Glomerular visceral epithelial cell (primary cell): ENCODE measurements around the gene CAP2.
A peak's percentile ranks its signal among the peaks of the same experiment; 100 is the strongest.
"Not testable (repeated sequence)": the region's sequence is repeated elsewhere in the genome, so short reads cannot be mapped to it uniquely, and the experiment has no call there.

Source experiments
- DNase-seq: peaks from one replicate; pipeline ENCODE4 v3.0.0-alpha.2; 2016; ENCODE audit errors: extremely low spot score

The CAP2 gene

DNA sequence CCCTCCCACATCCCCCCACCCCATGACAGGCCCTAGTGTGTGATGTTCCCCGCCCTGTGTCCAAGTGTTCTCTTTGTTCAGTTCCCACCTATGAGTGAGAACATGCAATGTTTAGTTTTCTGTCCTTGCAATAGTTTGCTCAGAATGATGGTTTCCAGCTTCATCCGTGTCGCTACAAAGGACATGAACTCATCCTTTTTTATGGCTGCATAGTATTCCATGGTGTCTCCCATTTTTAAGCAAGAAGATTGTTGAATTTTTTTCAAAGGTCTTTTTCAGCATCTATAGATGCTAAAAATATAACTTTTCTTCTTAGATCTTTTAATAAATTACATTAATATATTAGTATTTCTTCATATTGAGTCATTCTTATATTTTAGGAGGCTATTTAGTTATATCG, 47.4 kb downstream of the CAP2 start:
- not testable (repeated sequence) for DNase-seq

DNA sequence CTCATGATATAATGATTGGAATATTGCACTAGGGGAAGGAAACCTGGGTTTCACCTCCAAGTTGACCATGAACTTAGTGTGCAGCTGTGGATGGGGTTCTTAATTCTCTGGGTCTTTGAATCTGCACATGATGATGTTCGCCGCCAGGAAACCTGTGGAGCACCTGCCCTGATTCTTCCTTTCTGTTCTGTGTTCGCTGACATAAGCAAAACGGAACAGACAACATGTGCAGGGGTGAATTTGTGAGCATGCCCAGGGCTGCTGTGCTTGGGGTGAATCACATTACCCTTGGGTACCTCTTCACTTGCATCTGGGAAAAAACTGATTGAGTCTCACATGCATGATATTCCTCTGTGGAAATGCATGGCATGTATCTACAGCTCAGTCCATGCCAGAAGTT, 48.8 kb downstream of the CAP2 start:
- no peak for DNase-seq

DNA sequence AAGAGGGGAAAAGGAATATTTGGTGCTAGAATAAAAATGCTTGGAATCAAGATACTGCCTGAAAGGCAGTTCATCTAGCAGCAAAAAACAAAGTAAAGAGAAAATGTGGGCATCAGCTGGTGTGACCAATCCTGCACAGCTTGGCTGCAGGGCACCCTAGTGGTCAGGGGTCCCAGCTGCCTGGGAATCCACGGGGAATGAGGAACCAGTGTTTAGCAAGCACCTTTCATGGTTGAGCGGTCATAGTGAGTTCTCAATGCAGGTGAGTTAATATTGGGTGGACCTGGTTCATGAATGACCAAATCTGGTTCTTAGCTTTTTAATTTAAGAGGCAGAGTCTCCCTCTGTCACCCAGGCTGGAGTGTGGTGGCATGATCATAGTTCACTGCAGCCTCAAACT, 53.3 kb downstream of the CAP2 start:
- DNase-seq, result peak; percentile 50

DNA sequence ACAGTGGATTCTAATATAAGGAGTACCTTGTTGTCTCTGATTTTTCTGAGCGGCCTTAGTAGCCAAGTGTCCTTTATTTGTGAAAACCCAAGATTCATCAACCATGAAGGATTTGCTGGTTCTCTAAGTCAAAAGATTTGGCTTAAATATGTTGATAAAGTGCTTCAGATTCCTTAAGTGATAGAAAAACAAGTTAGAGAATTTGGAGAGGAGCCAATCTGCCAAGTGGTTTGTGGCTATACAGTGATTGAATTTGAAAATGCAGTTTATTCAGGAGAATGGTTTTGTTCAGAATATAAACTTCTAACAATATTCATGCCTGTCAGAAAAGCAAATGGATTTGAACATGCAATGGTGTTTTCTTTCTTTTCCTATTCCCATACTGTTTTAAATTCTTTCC, 54.8 kb downstream of the CAP2 start:
- peak; percentile 61 for DNase-seq

DNA sequence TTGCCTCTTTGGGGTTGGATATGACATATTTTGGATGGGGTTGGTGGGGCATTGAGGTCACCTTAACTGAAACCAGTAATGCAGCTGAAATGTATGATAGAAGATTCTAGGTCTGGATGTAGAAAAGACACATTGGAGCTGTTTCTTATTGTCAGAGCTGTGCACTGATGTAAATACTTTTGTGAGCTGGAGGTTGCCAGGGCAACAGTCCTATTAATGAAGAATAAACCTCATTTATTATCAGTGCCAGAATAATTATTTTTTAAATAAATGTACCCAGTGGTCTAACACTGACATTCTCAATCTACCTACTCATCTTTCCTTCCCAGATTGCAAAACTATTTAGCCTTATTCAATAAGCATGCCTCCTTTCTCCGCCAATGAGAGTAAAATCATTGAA, 57.0 kb downstream of the CAP2 start:
- no peak for DNase-seq

DNA sequence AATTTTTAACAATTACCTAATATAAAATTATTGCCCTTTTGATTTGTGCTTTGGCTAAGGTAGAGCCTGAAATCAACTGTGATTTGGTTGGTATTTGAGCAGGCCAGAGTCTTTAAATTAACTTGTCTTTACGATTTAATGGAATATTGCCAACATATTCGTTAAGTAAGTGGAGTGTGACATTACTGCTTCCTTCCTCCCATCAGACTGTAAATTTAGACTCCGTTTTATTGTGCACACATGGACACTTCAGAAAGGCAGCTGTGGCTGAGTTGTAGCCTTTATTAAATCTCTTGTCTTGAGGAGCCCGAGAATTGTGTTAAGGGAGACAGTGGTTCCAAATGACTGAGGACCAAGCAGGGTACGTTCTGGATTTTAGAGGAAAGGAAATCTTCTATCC, 57.4 kb downstream of the CAP2 start:
- no peak for DNase-seq

DNA sequence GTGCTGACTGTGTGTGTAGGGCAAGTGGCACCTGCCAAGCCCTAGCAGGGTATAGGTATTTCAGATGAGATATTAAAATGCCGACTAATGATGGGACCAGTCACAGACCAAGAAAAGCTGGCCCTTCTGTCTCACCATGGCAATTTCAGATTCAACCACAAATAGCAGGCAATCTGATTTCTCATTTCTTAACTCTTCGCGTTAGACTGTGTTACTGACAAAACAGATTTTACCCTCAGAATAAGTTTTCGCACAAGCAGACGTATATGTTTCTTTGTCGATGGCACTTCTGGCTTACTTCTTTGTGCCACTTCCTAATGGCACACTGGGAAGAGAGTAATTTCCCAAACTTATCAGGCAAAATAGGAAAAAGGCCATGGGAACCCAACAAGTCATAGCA, 58.7 kb downstream of the CAP2 start:
- DNase-seq, result no peak

DNA sequence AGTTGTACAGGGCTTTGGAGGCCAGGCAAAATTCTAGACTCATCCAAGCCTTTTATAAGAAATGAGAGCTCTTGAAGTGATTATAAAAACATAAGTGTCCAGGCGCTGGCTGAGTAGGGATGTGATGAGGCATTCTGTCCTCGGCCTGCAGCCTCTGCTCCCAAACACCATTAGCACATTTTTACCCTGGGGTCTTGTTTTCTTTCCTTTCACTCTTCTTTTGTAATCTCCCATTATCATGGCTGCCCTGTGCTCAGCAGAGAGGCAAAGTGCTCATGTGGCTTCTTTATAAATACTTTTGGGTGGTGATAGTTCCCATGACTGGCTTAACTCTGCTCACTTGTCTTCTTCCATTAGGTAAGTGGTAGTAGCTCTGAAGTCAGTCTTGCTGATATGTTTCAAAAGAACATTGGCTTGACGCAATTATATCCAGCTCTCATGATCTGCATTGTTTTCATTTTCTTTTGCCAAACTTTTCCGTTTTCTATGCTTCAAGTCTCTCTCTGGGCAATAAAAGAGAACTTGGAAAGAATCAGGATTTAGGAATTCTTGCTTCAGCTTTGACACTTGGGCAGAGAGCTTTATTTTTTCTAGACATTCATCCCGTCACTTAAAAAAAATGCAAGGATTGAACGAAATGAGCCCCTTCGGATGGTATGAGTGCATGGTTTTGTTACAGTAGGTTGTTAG, 61.1 kb downstream of the CAP2 start:
- DNase-seq, result no peak

DNA sequence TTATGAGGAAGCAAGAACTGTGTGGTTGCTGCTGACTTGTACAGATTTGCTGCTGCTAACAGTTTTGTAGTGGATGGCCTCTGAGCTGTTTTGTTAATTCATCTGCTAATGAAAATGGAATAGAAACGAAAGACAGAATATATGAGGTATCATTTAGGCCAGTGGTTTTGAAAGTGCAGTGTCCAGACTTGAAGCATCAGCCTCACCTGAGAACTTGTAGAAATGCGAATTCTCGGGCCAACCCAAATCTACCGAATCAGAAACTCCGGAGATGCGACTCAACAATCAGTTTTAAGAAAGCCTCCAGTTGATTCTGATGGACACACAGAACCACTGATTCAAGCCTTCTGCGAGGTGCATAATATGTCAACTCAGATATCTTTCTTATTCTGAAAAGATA, 62.5 kb downstream of the CAP2 start:
- DNase-seq, result no peak

DNA sequence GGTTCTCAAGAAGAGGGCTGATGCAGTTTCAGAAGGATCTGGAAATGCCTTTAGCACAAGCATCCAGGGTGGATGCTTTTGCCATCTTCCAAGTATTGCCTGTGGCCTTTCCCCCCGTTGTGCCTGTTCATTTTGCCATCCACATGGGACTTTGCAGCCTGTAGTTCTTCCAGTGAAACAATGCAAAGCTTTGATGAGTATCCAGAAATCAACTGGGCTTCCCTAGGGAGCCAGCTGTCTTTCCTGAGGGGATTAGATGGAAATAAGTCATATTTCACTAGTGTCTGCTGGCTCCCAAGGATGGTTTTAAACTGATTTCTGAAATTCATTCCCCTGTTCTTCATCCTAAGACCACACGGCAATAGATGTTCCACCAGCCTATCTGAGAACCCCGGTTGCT, 63.3 kb downstream of the CAP2 start:
- DNase-seq, result no peak

DNA sequence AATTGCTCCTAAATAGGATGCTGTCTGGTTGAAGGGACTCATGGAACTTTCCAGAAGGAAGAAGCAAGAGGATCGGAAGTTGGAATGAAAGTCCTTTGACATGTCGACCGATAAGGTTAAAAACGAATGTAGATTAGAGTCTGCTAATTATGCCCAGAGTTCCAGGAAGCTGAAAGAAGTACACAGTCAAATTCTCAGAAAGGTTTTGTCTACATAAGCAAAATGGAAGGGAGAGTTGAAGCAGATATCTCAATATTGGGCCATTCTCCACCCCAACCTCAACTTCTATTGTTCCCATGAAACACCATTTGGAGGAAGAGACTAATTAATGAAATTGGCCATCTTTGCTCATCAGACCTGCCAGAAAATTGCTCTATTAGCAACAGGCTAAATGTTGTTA, 64.0 kb downstream of the CAP2 start:
- DNase-seq, result no peak

DNA sequence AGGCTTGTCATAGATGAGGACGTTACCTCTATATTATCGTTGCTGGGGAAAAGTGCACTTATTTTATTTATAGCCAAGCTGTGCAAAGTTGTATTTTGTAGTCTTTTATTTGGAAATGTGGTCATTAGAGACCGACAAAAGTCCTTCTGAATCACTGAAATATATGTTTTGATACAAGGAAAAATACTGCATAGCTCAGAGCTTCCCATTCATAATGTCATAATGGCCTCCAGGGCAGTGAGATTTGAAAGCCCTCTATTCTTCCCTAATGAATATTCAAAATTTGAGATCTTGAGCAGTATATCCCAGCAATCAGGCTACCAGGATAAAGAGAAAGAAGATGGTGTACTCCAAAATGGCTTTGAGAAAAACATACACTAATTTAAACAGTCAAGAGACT, 64.6 kb downstream of the CAP2 start:
- no peak for DNase-seq

DNA sequence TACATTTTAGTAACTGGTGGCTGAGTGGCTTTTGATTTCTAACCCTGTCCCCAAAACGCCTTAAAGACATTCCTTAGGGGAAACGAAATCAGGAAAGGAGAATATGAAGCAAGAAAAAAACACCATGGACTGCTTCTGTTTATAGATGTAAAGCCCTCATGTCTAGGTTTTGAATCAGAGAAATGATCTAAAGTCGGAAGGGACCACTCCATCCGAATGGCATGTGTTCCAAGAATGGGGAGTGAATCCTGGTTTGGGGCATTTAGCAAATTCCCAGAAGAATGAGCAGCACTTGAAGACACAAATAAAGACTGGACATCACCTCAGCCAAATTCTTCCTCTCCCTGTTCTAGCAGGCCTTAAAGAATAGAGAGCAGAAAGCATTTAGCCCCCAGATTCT, 65.6 kb downstream of the CAP2 start:
- DNase-seq, result no peak

DNA sequence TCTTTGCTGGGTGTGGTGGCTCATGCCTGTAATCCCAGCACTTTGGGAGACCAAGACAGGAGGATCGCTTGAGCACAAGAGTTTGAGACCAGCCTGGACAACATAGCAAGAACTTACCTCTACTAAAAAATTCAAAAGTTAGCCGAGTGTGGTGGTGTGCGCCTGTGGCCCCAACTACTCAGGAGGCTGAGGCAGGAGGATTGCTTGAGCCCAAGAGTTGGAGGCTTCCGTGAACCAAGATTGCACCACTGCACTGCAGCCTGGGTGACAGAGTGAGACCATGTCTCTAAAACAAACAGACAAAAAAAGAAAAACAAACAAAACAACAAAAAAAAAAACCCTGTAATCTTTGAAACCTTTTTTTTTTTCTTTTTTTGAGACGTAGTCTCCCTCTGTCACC, 67.5 kb downstream of the CAP2 start:
- no peak for DNase-seq

DNA sequence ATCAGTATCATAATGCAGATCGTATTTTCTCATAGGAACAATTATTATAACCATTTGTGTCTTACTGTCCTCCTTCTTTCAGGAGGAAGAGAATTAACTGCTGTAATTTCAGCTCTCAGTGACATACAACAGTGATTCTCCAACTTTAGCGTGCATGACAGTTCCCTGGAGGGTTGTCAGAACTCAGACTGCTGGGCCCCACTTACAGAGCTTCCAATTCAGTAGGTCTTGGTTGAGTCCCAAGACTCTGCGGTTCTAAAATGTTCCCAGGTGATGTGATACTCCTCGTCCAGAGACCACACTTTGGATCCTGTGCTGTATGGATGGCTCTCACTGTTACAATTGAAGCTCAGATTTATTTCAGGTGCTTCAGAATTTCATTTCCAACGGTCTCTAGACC, 72.8 kb downstream of the CAP2 start:
- no peak for DNase-seq

DNA sequence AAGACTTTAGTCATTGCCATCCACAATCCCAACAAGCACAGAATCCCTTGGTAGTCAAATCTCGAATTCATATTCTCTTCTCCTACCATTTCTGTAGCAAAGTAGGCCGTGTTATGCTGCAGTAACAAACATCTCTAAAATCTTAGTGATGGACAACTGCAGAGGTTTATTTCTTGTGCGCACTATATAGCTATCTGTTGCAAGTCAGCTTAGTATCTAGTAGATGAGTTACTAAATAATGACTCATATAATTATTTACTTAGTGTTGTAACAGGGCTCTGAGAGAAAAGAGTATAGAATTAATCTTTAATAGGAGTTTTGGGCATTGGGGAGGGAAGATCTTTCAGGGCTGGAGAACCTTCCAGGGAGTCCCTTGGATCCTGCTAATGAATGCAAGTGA, 73.3 kb downstream of the CAP2 start:
- peak; percentile 17 for DNase-seq

DNA sequence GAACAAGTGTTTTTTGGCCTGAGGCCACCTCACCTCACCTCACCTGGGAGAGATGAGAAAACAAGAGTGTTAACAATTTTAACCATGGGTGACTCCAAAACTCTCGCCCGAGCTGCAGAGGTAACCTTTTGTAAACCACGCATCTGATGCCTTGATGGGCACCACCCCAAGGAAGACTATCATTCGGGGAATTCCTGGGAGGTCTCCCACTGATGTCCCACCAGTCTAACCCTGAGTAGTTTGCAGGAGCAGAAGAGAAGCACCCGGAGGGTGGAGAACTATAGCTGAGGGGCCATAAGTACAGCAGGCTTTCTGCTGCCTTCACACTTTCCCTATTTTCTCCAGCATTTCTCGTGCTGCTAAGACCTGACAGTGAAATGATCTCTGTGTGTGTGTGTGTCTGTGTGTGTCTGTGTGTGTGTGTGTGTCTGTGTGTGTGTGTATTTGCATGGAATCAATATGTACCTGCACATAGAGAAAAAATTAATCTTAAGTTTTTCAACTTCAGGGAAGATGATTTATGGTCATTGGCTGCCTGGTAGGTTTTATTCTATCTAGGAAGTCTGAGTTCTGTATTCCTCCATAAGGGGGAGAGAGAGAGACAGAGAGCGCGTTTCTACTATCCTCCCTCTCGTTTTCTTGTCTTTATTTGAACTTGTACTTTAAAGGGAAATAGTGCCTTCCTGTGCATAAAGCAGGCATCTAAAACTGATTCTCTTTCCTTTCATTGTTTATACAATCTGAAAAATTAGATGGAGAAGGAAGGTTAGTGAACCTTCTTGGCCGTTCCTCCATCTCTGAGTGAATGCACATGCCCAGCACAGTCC, 75.8 kb downstream of the CAP2 start:
- DNase-seq, result no peak

DNA sequence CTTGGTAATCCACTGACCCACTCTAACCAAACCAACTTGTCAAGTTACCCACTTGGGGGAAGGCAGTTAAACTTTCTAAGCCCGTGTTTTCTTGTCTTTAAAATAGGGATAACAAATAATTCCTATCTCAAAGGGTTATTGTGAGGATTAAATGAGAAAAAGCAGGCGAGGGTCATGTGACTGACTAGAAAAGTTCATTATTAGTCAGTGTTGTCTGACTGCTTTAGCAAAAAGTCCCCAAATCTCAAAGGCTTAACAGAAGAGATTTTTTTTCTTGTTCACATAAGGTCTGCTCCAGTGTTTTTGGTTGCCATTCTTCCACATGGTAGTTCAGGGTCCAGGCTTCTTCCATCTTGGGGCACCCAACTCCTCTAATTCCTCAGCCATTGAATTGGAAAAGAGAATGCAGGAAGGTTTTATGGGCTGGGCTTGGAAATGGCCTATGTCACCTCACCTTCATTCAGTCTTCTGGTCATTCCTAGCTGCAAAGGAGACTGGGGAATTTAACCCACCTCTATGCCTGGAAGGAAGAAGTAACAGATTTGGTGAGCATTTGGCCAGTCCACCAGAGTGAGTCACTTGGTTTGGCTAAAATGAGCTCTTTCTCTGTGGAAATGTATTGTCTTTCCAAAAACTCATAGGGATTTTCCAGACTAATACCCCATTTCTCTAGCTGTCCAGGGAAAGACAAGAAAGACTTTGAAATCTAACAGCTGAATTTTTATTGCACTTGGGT, 77.0 kb downstream of the CAP2 start:
- DNase-seq, result no peak

DNA sequence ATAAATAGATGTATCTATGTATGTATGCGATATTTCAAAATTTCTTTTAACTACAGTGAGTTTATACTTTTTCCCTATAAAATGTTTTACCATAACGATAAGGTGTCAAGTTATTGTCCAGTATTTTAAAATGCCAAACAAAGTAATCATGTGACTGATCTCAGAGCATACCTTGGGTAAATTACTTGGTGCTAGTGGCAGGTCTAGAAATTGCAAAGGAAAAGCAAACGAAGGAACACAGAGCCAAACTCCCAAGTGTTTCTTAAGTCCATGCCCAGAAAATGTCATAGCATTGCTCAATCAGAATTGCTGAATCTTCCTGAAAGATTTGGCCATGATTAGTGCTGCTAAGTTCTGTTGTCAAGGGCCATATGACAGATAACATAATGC, 77.5 kb downstream of the CAP2 start:
- DNase-seq, result no peak

DNA sequence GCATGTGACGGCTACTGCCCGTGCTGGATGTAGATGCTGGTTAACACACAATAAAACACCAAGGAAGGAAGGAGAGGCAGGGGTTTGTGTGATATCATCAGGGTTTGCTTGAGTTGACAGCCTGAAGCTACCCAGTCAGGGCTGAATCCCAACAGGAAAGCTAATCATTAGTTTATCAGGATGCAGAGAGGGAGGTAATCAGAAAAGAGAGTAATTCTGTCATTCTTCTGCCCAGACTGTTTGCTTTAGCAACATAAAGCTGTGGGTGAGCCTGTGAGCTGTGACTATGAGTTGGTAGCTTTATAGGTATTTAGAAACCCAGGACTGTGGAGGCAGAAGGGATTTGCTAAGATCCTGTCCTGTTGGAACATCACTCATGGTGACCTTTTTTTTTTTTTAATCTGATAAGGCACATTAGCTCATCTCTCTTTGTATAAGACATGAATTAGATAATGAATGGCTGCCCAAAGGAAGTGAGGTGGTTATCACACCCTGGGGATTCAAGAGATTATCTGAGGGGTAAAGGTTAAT, 79.3 kb downstream of the CAP2 start:
- DNase-seq, result peak; percentile 70

DNA sequence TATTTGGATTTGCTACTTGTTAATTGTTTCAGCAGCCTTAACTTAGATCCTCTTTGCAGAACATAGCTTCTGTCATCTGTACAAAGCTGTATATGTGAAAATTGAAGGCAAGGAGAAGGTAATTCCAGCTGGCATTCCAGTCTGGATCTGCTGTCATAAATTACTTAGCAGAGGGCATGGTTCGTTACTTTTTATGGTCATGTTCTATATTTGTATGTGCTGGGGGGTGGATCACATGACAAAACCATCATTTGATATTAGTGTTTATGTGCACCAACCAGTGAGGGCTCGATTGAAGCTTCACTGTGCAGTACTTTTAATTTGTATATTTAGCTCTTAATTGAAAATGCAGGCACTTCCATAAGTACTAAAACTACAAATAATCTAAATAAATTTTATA, 80.2 kb downstream of the CAP2 start:
- DNase-seq, result peak; percentile 37

DNA sequence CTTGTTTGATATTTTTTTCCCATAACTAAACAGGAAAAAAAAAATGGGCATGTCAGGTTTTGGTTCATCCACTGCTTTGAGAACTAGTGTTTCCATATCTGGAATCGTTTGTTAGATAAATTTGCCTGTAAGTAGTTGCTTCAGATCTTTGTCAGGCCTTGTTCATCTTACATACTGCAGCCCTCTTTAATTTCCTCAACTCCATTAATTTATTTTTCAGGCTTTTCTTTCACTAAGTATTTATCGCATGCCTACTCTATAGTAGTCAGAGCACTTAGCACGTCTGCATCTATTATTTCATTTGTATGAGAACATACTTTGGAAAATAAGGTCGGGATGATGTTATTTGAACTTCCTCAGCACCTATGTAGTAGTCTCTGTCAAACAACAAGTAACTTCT, 80.9 kb downstream of the CAP2 start:
- no peak for DNase-seq
